HG03196 (cell line): ENCODE data around the gene USB1.

Experiments used
- ATAC-seq: cut with Tn5 transposase; IDR thresholded peaks from one replicate; pipeline ENCODE4 v1.9.1; 2021; ENCODE audit not compliant: unreplicated experiment

Gene USB1

GRCh38 chr16:58031016-58031800 lies 30.0 kb downstream of the USB1 start:
- no peak for ATAC-seq

GRCh38 chr16:58032710-58033293 lies 31.6 kb downstream of the USB1 start:
- no peak for ATAC-seq

GRCh38 chr16:58034128-58034685 lies 33.0 kb downstream of the USB1 start:
- ATAC-seq: no peak

- no peak for ATAC-seq
Observed at GRCh38 chr16:58034774-58035173, 33.6 kb downstream of the USB1 start.

- ATAC-seq: no peak
Observed at GRCh38 chr16:58035356-58036170, 34.4 kb downstream of the USB1 start.

GRCh38 chr16:58036943-58037342 lies 35.7 kb downstream of the USB1 start:
- ATAC-seq: no peak

- ATAC-seq: no peak
Observed at GRCh38 chr16:58037365-58038057, 36.3 kb downstream of the USB1 start.

- no peak for ATAC-seq
Observed at GRCh38 chr16:58038219-58038641, 37.0 kb downstream of the USB1 start.

GRCh38 chr16:58039829-58040495 lies 38.8 kb downstream of the USB1 start:
- no peak for ATAC-seq

- ATAC-seq: no peak
Observed at GRCh38 chr16:58040496-58040846, 39.3 kb downstream of the USB1 start.

- ATAC-seq: no peak
Observed at GRCh38 chr16:58040945-58041627, 39.9 kb downstream of the USB1 start.

- no peak for ATAC-seq
Observed at GRCh38 chr16:58041628-58041955, 40.4 kb downstream of the USB1 start.

GRCh38 chr16:58042001-58042885 lies 41.0 kb downstream of the USB1 start:
- no peak for ATAC-seq

- no peak for ATAC-seq
Observed at GRCh38 chr16:58042886-58043515, 41.8 kb downstream of the USB1 start.

- no peak for ATAC-seq
Observed at GRCh38 chr16:58043571-58044155, 42.5 kb downstream of the USB1 start.

- ATAC-seq: no peak
Observed at GRCh38 chr16:58044266-58045019, 43.2 kb downstream of the USB1 start.

GRCh38 chr16:58045096-58045495 lies 43.9 kb downstream of the USB1 start:
- no peak for ATAC-seq
